HCEC 1CT (cell line): ENCODE results near the gene RPH3AL.

ENCODE experiments used
- DNase-seq: peaks from one replicate; pipeline ENCODE4 v3.0.0-alpha.2; 2017

The RPH3AL gene

GRCh38 chr17:193841-194806 is 158.5 kb downstream of the RPH3AL start:
- no peak for DNase-seq

GRCh38 chr17:193426-193810 is 159.2 kb downstream of the RPH3AL start:
- no peak for DNase-seq

GRCh38 chr17:192666-193425 is 159.8 kb downstream of the RPH3AL start:
- DNase-seq: no peak

GRCh38 chr17:189444-189843 is 163.2 kb downstream of the RPH3AL start:
- DNase-seq: no peak

GRCh38 chr17:187130-187529 is 165.5 kb downstream of the RPH3AL start:
- no peak for DNase-seq

GRCh38 chr17:185445-186138 is 167.0 kb downstream of the RPH3AL start:
- no peak for DNase-seq

GRCh38 chr17:183021-183420 is 169.6 kb downstream of the RPH3AL start:
- DNase-seq: no peak

GRCh38 chr17:182050-182751 is 170.4 kb downstream of the RPH3AL start:
- no peak for DNase-seq

GRCh38 chr17:181245-182049 is 171.2 kb downstream of the RPH3AL start, which contains the start of gene DOC2B:
DOC2B (minus strand) TSS chr17:181650; CDS start chr17:181479, 171 bp downstream.
- DNase-seq: no peak

- no peak for DNase-seq
Measured at GRCh38 chr17:180381-181244, 172.0 kb downstream of the RPH3AL start.

GRCh38 chr17:179781-180380 is 172.7 kb downstream of the RPH3AL start:
- DNase-seq: no peak

- no peak for DNase-seq
Measured at GRCh38 chr17:179066-179432, 173.6 kb downstream of the RPH3AL start.

GRCh38 chr17:178292-179065 is 174.1 kb downstream of the RPH3AL start:
- no peak for DNase-seq

- DNase-seq: no peak
Measured at GRCh38 chr17:177762-178161, 174.8 kb downstream of the RPH3AL start.

GRCh38 chr17:177155-177554 is 175.5 kb downstream of the RPH3AL start:
- no peak for DNase-seq

- no peak for DNase-seq
Measured at GRCh38 chr17:173166-173911, 179.3 kb downstream of the RPH3AL start.

- no peak for DNase-seq
Measured at GRCh38 chr17:172401-172800, 180.2 kb downstream of the RPH3AL start.

GRCh38 chr17:171871-172270 is 180.7 kb downstream of the RPH3AL start:
- no peak for DNase-seq
